HAP-1 (cell line): ENCODE results near the gene SHISAL1.

Experiments used
- DNase-seq, 2 experiments: peaks; one replicate each; pipeline ENCODE4 v3.0.0-alpha.2; 2016 to 2020; ENCODE audit warnings: low spot score in 2 of 2
- H3K27me3 ChIP-seq: fragments of 250-450 bp; sonication (Bioruptor Pico); 2 replicates; pipeline ENCODE4 v1.5.1; 2020; ENCODE audit warnings: low read depth, mild to moderate bottlenecking, moderate library complexity
- H3K36me3 ChIP-seq: fragments of 250-450 bp; sonication (Bioruptor Pico); replicated peaks from 2 replicates; pipeline ENCODE4 v1.5.1; 2020; ENCODE audit warnings: mild to moderate bottlenecking
- H3K4me1 ChIP-seq: fragments of 250-450 bp; sonication (Bioruptor Pico); 2 replicates; pipeline ENCODE4 v1.5.1; 2020; ENCODE audit warnings: mild to moderate bottlenecking
- H3K4me3 ChIP-seq: fragments of 250-450 bp; sonication (Bioruptor Pico); 2 replicates; pipeline ENCODE4 v1.5.1; 2020; ENCODE audit warnings: mild to moderate bottlenecking, moderate library complexity
- H3K9me3 ChIP-seq: fragments of 250-450 bp; sonication (Bioruptor Pico); 2 replicates; pipeline ENCODE4 v1.5.1; 2020; ENCODE audit warnings: mild to moderate bottlenecking, moderate library complexity
- in situ Hi-C: fragments of 300-500 bp; cut with MboI; formaldehyde crosslinking; loops from 3 replicates; pipeline ENCODE4 v1.14.3; 2020; ENCODE audit warnings: low sequenced_read_pairs, inconsistent platforms, mixed read lengths

Gene SHISAL1

DNA sequence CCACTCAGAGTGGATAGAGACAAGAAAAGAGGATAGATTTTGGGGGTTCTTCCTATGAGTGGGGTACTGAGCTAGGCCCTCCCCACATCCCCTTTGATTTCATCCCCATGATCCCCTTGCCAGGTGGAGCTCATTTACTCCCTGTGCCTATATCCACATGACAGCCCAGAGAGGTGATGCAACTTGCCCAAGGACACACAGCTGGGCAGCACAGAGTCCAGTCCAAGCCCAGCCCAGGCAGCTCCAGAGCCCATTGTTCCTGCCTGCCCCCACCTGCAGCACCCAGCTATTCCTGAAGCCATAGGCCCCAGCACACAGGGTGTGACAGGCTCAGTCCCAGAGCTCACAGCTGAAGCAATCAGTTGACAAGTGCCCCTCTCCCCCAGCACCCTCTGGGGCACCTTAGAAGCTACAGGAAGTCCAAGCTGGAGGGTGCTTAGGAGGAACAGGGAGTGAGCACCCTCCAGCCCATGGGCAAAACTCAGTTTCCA is 41.7 kb downstream of the SHISAL1 start:
- Histone ChIP-seq H3K4me3 (no peak overlapping the region), H3K36me3 (no peaks in the 10 kb centered on the region), H3K27me3 (peaks cover 3% of the 10 kb centered on the region), H3K9me3 (no peaks in the 10 kb centered on the region), H3K4me1 (no peaks in the 10 kb centered on the region)
- no peak for DNase-seq
- in situ Hi-C loops, result no loop called here

DNA sequence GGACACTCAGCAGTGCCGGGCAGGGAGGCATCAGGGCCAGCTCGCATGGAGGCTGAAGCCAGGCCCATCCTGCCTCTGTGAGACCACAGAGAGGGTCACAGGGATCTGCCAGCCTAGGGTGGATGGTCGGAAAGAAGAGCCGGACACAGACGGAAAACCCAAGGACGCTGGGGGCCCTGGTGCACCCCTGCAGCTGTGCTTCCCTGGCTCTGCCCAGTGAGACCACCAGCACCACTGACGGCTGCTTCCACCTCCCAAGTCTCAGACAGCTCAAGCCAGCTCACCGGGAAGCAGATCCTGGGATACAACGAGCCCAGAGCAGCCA is 42.2 kb downstream of the SHISAL1 start:
- no peak for DNase-seq
- Histone ChIP-seq H3K9me3 (no peaks in the 10 kb centered on the region), H3K36me3 (no peaks in the 10 kb centered on the region), H3K4me1 (no peaks in the 10 kb centered on the region), H3K27me3 (peaks cover 5% of the 10 kb centered on the region), H3K4me3 (no peak overlapping the region)
- in situ Hi-C loops, result no loop called here

DNA sequence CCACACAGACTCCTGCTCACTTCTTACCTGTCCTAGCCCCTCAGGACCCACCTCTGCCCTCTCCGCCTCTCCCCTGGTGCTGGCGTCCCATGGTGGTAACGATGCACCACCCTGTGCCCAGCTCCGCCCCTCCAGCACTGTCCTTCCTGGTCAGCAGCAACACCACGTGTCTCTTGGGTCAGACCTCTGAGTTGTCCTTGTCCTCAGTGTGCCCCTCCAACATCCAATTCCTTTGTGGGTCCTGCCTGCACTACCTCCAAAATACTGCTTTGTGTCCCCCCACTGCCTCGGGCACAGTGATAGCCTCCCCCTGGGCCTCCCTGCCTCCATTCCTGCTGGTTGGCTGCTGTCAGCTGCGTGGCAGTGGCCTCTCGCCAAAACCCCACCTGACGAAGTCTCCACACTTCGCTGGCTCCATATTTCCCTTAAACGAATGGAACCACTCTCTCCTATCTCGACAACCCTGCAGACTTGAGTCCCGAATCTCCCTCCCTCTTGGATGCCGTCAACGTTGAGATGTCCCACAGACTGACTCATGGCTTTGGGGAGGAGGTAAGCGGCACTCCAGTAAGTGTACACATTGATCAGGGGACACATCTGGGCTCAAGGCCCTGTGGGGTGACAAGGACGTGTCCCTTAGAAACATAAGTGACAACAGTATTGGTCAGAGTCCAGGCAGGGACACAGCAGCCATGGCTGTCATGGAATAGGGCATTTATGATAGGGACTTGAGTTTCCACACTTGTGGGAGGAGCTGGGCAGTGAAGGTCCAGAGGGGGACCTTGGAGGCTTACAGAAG is 42.8 kb downstream of the SHISAL1 start:
- in situ Hi-C loops, result no loop called here
- no peaks in the 10 kb centered on the region for H3K4me1 ChIP-seq

DNA sequence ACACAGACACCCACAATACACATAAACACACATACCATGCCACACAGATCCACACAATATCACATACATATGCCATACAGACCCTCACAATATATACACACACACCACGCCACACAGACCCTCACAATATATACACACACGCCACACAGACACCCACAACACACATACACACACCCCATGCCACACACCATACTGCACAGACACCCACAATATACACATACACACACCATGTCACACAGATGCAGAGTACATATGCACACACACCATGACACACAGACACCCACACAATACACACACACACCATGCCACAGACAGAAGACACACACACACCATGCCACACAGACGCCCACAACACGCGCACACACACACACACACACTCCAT is 43.6 kb downstream of the SHISAL1 start:
- no peaks in the 10 kb centered on the region for H3K4me1 ChIP-seq
- H3K27me3 ChIP-seq, result peaks cover 5% of the 10 kb centered on the region
- no peaks in the 10 kb centered on the region for H3K9me3 ChIP-seq
- H3K36me3 ChIP-seq, result no peaks in the 10 kb centered on the region
- no peak overlapping the region for H3K4me3 ChIP-seq
- in situ Hi-C loops, result no loop called here
- no peak for DNase-seq

More for the DNA sequence above, 42.8 kb downstream of the SHISAL1 start:
- DNase-seq, result no peak
- Histone ChIP-seq H3K36me3 (no peaks in the 10 kb centered on the region), H3K9me3 (no peaks in the 10 kb centered on the region), H3K27me3 (peaks cover 5% of the 10 kb centered on the region), H3K4me3 (no peak overlapping the region)

DNA sequence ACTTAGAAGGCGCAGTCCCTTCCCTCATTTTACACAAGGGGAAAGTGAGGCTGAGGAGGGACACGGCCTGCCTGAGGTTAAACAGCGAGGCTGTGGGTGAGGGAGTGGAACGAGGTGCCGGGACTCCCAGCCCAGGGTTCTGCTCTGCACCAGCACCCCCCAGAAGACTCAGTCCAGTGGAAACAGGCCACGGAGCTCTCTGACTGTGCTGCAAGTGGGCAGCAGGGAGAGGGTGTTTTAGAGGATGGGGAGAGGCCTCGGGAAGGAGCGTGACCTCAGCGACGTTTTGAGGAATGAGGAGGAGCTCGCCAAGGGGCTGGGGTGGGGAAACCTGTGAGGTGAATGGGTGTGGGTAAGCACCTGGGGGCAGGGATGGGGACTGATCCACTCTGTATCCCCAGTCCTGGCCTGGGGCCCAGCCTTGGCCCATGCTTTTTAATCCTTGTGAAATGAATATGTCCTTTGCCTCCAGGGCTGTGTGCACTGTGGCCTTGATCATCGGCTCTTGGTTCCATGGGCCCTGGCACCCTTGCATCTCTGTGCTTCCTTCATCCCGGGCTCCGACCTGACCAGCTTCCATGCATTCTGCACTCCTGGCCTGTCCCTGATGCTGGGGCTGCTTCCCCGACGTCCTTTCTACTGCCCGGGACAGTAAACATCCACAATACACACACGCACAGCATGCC is 44.2 kb downstream of the SHISAL1 start:
- H3K9me3 ChIP-seq, result no peaks in the 10 kb centered on the region
- no peaks in the 10 kb centered on the region for H3K36me3 ChIP-seq
- in situ Hi-C loops, result no loop called here
- no peak overlapping the region for H3K4me3 ChIP-seq
- H3K4me1 ChIP-seq, result no peaks in the 10 kb centered on the region
- H3K27me3 ChIP-seq, result peaks cover 5% of the 10 kb centered on the region
- no peak for DNase-seq

DNA sequence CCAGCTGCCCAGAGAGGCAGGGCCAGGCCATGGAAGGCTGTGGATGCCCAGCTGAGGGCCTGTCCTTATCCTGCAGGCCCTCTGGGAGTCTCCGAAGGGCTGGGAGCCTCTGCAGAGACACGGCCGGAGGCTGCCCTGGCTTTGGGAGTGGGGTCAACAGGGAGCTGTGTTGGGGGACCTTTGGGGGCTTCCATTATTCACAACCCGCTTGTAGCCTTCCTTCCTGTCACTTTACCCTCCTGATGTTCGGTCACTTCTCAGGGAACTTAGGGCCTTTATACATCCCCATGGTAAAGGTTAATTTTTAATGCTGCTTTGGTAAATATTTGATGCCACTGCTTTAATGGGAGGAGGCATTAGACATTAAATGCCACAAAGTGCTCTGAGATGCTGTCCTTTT is 44.9 kb downstream of the SHISAL1 start:
- H3K36me3 ChIP-seq, result no peaks in the 10 kb centered on the region
- no peaks in the 10 kb centered on the region for H3K9me3 ChIP-seq
- H3K27me3 ChIP-seq, result peaks cover 2% of the 10 kb centered on the region; the same call in 1 of the 2 replicates
- no peak for DNase-seq
- H3K4me1 ChIP-seq, result no peaks in the 10 kb centered on the region
- H3K4me3 ChIP-seq, result no peak overlapping the region
- in situ Hi-C loops, result no loop called here

DNA sequence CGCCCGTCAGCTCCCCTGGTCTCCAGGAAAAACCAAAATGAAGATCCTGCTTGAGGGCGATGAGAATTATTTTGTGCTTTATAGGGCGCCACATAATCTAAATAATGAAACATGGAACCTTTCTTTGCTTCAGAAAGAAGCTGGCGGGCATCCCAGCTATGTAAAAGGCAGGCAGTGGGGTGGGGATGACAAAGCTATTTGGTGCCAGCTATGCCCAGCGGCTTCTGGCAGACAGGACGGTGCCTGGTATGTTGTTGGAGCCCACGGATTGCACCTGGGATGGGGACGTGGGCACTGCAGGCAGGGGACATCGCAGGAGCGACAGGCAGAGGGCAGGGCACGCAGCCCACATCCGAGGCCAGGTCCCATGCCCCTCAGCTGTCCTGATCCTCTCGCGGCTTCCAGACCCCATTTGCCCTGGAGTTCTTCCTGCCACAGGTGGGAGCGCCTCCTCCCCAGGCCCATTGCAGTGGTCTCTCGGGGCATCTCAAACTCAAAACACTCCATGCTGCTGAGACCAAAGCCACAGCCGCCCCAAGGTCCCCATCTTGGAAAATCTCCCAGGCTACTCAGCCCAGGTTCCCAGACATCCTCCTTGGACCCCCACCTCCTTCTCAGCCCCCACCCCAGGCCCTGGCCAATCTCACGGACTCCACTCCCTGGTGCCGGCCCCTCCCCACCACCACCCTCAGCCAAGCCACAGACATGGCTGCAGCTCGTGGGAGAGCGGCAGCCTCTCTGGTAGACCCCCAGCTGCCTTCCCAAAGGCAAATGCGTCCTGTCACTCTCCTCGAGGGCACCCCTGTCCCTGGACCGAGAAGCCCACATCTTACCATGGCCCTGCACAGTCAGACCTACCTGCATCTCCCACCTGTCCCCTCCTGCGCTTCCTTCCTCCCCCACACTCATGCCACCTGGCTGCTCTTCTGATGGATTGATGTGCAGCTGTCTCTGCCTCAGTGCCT is 45.7 kb downstream of the SHISAL1 start:
- no peak overlapping the region for H3K4me3 ChIP-seq
- no peaks in the 10 kb centered on the region for H3K9me3 ChIP-seq
- in situ Hi-C loops, result no loop called here
- H3K36me3 ChIP-seq, result no peaks in the 10 kb centered on the region
- peaks cover 2% of the 10 kb centered on the region; the same call in 1 of the 2 replicates for H3K27me3 ChIP-seq
- H3K4me1 ChIP-seq, result no peaks in the 10 kb centered on the region
- DNase-seq, result no peak

DNA sequence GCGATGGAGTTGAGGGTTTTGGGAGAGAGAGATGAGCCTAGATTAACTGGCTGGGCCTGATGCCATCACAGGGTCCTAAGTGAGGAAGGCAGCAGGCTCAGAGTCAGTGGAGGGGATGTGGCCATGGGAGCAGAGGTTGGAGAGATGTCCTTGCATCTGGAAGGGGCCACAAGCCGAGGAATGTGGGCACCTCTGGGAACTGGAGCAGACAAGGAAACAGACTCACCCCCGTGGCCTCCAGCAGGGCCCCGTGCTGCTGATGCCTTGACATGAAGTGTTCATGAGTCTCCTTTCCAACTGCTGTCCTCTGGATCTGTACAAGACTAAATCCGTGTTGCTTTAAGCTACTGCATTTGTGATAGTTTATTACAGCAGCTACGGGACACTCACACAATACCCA is 49.2 kb downstream of the SHISAL1 start:
- in situ Hi-C loops, result no loop called here
- Histone ChIP-seq H3K4me3 (no peak overlapping the region), H3K36me3 (no peaks in the 10 kb centered on the region), H3K27me3 (peaks cover 2% of the 10 kb centered on the region; the same call in 1 of the 2 replicates), H3K4me1 (no peaks in the 10 kb centered on the region), H3K9me3 (no peaks in the 10 kb centered on the region)
- no peak for DNase-seq

DNA sequence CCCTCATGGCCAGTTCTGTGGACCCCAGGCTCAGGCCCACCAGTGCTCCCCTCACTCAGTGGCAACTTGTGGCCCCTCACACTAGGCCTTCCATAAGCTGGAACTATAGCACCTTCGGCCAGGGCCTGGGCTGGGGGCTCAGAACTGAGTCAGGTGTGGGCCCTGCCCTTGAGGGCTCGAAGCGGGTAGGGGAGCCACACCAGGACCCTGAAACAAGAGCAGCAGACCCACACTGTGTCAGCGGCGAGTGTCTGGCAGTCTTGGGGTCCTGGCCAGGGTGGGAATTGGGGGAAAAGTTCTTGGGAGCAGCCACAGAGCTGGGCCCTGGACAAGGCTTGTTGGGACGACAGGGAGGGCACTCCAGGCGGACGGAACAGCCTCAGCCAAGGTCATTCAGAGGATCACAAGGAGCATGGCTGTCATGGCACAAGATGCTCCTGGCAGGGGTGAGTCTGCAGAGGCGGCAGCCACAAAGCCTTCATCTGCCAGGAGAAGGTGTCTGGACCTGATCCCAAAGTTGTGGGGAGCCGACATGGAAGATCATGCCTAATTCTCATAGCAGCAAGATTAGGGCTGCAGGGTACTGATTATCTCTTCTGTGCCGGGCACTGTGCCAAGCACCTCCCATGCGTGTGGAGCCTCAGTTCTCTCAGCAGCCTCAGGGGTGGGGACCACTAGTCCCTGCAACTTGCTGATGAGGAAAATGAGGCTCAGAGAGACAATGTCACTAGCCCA is 50.7 kb downstream of the SHISAL1 start:
- Histone ChIP-seq H3K36me3 (no peaks in the 10 kb centered on the region), H3K27me3 (peaks cover 2% of the 10 kb centered on the region; the same call in 1 of the 2 replicates), H3K4me1 (no peaks in the 10 kb centered on the region), H3K9me3 (no peaks in the 10 kb centered on the region), H3K4me3 (no peak overlapping the region)
- DNase-seq, result no peak
- in situ Hi-C loops, result no loop called here

DNA sequence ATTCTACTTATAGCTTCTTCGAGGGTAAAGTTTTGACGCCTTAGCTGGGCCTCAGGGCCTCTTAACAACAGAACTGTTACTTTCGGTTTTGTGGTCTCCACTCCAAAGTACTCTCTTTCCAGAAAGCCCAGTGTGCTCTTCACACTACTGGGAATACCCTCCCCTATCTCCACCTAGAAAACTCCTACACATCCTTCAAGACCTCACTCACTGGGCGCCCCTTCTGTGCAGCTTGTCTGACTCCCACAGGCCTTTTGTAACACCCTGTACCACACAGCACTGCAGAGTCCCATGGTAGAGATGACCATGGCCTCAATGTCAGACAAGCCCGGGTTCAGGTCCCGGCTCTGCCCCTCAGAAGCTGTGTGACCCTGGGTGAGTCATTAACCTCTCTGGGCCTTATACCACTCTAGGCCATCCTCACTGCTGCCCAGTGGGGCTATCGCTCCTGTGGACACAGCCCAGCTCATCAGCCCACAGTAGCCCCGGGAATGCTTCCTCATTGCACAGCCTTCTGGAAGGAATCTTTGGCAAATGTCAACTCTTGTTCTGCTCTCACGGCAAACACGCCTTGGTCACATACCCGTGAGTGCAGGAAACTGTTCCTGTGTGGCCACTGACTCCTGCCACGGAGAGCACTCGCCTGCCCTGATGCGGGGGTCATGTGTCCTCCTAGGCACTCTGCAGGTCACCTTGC is 51.4 kb downstream of the SHISAL1 start:
- no peak for DNase-seq
- Histone ChIP-seq H3K27me3 (peaks cover 4% of the 10 kb centered on the region; the same call in 1 of the 2 replicates), H3K4me1 (no peaks in the 10 kb centered on the region), H3K9me3 (no peaks in the 10 kb centered on the region), H3K36me3 (no peaks in the 10 kb centered on the region), H3K4me3 (no peak overlapping the region)
- in situ Hi-C loops, result no loop called here

DNA sequence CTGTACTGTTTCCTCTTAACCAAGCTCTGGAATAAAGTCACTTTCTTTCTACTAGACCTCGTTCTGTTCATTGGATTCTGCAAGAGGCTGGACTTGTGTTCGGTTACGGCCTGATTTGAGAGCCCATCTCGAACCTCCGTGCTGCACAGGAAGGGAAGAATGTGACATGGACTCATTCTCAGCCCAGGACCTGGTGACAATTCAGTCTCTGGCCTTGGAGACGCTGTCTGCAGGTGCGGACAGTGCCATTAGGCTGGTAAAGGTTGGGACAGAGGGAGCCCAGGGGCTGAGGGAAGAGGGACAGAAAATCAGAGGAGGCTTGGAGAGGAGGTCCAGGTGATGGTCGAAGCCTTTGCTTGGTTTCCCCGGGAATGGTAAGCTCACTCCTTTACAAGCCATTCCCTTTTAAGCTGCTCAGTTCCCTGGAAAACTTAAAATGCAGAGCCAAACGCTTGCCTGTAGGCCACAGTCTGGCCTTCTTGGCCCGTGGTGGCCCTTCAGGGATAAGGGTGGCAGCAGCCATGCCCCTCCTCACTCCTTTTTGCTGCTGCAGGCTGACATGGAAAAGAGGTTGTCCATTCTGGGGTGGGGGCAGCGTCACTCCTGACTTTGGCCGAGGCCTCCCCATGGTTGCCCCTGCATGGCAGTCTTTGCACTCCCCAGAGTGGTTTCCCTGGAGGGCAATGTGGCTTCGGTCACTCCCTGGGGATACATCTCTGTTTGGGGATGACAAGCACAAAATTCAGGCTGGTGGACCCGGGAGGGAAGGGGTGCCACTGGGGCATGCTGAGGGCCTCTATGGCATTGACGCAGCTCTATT is 52.3 kb downstream of the SHISAL1 start:
- no peaks in the 10 kb centered on the region for H3K9me3 ChIP-seq
- H3K27me3 ChIP-seq, result 0 out of 2 replicates have a peak, but pooled peaks cover 2% of the 10 kb centered on the region
- no peaks in the 10 kb centered on the region for H3K36me3 ChIP-seq
- H3K4me1 ChIP-seq, result no peaks in the 10 kb centered on the region
- no peak for DNase-seq
- no peak overlapping the region for H3K4me3 ChIP-seq
- in situ Hi-C loops, result no loop called here
